Osteoblast (primary cell): ENCODE results near the gene COX6B2. TPM values are rescaled to one million over a fixed set of nuclear protein-coding genes. Genes with fewer than 3 reads are reported as not detected.

ENCODE experiments used
- DNase-seq: peaks from one replicate; pipeline ENCODE4 v3.0.0; 2011; ENCODE audit warnings: low spot score, mixed read lengths; ENCODE audit not compliant: insufficient read length; ENCODE audit errors: missing footprints
- H2AFZ ChIP-seq: 2 replicates; pipeline ENCODE4 v1.6.0; 2011; ENCODE audit warnings: mild to moderate bottlenecking, low read length
- H3K27ac ChIP-seq: 2 replicates; pipeline ENCODE4 v1.5.1; 2011; ENCODE audit warnings: mild to moderate bottlenecking, low read depth, low read length, moderate library complexity
- H3K27me3 ChIP-seq: 2 replicates; pipeline ENCODE4 v1.6.0; 2012; ENCODE audit warnings: mild to moderate bottlenecking, control low read depth, inconsistent platforms, low read length, moderate library complexity; ENCODE audit not compliant: insufficient read depth
- H3K36me3 ChIP-seq: 2 replicates; pipeline ENCODE4 v1.5.1; 2011; ENCODE audit warnings: mild to moderate bottlenecking, low read length, control low read depth, moderate library complexity; ENCODE audit not compliant: insufficient read depth
- H3K4me1 ChIP-seq: 2 replicates; pipeline ENCODE4 v1.5.1; 2011; ENCODE audit warnings: mild to moderate bottlenecking, low read length, control low read depth, moderate library complexity; ENCODE audit not compliant: insufficient read depth
- H3K4me2 ChIP-seq: 2 replicates; pipeline ENCODE4 v1.6.0; 2011; ENCODE audit warnings: mild to moderate bottlenecking, low read length; ENCODE audit not compliant: insufficient read depth
- H3K4me3 ChIP-seq: fragments of 200-600 bp; sonication (generic); 3 replicates; pipeline ENCODE4 v1.5.1; 2012; ENCODE audit warnings: mild to moderate bottlenecking, low read length, inconsistent platforms; ENCODE audit not compliant: insufficient read depth
- H3K79me2 ChIP-seq: 2 replicates; pipeline ENCODE4 v1.6.0; 2012; ENCODE audit warnings: mild to moderate bottlenecking, low read length, control low read depth, inconsistent platforms; ENCODE audit not compliant: insufficient read depth
- H3K9me3 ChIP-seq: 2 replicates; pipeline ENCODE4 v1.5.1; 2011; ENCODE audit warnings: low read depth, low read length, control low read depth
- H4K20me1 ChIP-seq: 2 replicates; pipeline ENCODE4 v1.6.0; 2012; ENCODE audit warnings: mild to moderate bottlenecking, low read length, control low read depth; ENCODE audit not compliant: insufficient read depth
- total RNA-seq: library from RNA; depleted of rRNA; stranded (reverse); fragments of >200 nt; gene quantifications from 2 replicates; pipeline ENCODE4 v1.2.3, GENCODE V29; 2012
- TF ChIP-seq, protein P1 (sequence below): IDR thresholded peaks from 2 replicates; pipeline ENCODE4 v1.5.1; 2011; ENCODE audit warnings: mild to moderate bottlenecking, low read depth, low read length, moderate library complexity; ENCODE audit errors: extremely low read depth

COX6B2 gene
- total RNA-seq, 1 donor: not detected

DNA sequence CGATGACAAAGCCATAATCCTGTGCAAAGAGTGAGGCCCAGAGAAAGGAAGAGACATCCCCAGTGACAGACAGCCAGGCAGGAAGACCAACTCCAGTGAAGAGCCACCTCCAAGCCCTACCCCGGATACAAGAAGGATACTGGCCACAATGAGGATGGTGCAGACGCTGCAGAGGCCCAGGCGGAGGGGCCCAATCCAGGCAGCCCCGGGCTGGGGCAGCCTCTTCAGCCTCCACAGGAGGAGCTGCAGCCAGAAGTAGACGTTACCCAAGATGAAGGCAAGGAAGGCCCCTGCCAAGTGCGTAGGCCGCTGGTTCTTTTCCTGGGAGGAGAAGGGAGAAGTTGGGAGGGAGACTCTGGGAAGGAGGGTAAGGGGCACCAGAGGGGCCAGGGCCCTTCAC lies 37.9 kb downstream of the COX6B2 start:
- Histone ChIP-seq H3K4me2 (no peak overlapping the region), H3K79me2 (no peaks in the 10 kb centered on the region), H3K4me3 (no peak overlapping the region), H3K9me3 (no peaks in the 10 kb centered on the region), H3K36me3 (no peaks in the 10 kb centered on the region), H3K4me1 (no peaks in the 10 kb centered on the region), H4K20me1 (no peaks in the 10 kb centered on the region), H3K27ac (no peak overlapping the region), H3K27me3 (no peaks in the 10 kb centered on the region), H2AFZ (no peak overlapping the region)
- DNase-seq: no peak
- TF ChIP-seq, protein P1, sequence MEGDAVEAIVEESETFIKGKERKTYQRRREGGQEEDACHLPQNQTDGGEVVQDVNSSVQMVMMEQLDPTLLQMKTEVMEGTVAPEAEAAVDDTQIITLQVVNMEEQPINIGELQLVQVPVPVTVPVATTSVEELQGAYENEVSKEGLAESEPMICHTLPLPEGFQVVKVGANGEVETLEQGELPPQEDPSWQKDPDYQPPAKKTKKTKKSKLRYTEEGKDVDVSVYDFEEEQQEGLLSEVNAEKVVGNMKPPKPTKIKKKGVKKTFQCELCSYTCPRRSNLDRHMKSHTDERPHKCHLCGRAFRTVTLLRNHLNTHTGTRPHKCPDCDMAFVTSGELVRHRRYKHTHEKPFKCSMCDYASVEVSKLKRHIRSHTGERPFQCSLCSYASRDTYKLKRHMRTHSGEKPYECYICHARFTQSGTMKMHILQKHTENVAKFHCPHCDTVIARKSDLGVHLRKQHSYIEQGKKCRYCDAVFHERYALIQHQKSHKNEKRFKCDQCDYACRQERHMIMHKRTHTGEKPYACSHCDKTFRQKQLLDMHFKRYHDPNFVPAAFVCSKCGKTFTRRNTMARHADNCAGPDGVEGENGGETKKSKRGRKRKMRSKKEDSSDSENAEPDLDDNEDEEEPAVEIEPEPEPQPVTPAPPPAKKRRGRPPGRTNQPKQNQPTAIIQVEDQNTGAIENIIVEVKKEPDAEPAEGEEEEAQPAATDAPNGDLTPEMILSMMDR: no peak

DNA sequence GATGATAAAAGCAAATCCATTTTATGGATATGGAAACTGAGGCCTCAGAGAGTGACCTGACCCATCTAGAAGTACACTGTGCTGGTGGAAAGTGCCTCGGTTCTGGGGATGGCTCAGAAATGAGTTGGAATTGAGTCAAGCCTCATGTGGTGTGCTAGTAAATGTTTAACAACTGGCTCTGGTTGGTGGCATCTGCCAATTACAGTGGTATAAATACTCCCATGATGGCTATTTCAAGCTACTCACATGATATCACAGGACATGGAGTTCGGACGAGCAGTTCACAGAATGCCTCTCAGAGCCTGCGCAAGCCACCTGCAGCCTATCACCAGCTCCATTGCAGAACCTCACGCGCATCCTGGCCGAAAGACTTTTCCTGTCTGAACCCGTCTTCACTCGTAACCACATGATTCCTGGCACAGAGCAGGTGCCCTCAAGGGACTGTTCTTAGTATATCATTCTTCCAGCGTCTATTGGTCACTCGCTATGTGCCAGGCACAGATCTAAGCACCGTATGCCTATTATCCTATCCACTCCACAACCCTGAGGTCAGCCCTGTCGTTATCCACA lies 38.5 kb downstream of the COX6B2 start:
- no peak overlapping the region for H3K4me3 ChIP-seq
- DNase-seq: peak; percentile 78
- no peaks in the 10 kb centered on the region for H3K36me3 ChIP-seq
- H3K4me2 ChIP-seq: no peak overlapping the region
- no peaks in the 10 kb centered on the region for H4K20me1 ChIP-seq
- H3K27ac ChIP-seq: no peak overlapping the region
- no peaks in the 10 kb centered on the region for H3K79me2 ChIP-seq
- H3K4me1 ChIP-seq: no peaks in the 10 kb centered on the region
- no peaks in the 10 kb centered on the region for H3K9me3 ChIP-seq
- TF ChIP-seq, protein P1: no peak
- H3K27me3 ChIP-seq: no peaks in the 10 kb centered on the region
- no peak overlapping the region for H2AFZ ChIP-seq

GRCh38 chr19:55314396-55314795 lies 40.1 kb downstream of the COX6B2 start:
- TF ChIP-seq, protein P1: no peak
- H2AFZ ChIP-seq: no peak overlapping the region
- H3K4me2 ChIP-seq: no peak overlapping the region
- H3K4me3 ChIP-seq: no peak overlapping the region
- no peaks in the 10 kb centered on the region for H3K36me3 ChIP-seq
- no peaks in the 10 kb centered on the region for H3K27me3 ChIP-seq
- H3K79me2 ChIP-seq: no peaks in the 10 kb centered on the region
- H3K4me1 ChIP-seq: no peaks in the 10 kb centered on the region
- H4K20me1 ChIP-seq: no peaks in the 10 kb centered on the region
- no peaks in the 10 kb centered on the region for H3K9me3 ChIP-seq
- DNase-seq: peak; percentile 72
- no peak overlapping the region for H3K27ac ChIP-seq

DNA sequence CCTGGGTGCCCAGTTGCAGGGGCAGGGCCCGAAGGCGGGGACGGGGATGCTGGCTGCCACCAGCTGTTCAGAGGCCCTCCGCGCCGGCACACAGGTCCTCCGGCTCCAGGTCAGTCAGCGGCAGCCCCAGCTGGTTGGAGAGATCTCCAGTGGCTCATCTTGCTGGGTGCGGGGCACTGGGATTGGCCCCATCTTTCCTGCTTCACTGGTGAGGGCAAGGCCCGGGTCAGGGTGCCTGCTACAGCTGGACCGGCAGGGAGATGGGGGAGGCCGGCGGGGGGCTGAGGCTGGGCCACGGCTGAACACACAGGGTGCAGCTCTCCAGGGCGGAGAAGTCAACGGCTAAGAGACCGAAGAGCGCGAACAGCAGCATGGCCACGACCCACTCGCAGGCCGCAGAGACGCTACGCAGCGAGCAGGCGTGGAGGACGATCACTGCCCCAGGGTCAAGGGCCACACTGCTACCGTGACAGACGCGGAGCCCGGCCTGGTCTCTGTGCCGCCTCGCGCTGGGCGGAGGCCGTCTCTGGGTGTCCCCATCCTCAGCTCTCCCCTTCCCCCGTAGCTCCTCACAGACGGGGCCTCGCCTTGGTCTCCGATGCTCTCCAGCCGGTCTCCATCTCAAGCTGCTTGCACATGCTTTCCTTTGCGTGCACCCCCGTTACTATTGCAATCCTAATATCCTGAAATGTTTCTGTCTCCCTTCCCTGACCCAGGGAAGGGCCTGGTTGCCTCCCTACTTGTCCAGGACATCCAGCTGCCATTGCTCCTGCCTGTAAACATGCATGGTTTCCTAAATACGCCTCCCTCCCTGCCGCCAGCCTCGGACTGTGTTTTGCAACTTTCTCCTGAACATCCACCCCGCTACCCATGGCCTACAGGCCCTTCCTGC lies 41.7 kb downstream of the COX6B2 start:
- Histone ChIP-seq H3K4me2 (no peak overlapping the region), H3K27me3 (no peaks in the 10 kb centered on the region), H2AFZ (no peak overlapping the region), H3K79me2 (no peaks in the 10 kb centered on the region), H3K36me3 (peaks cover 6% of the 10 kb centered on the region), H3K4me3 (no peak overlapping the region), H3K27ac (no peak overlapping the region), H4K20me1 (no peaks in the 10 kb centered on the region), H3K4me1 (no peaks in the 10 kb centered on the region), H3K9me3 (no peaks in the 10 kb centered on the region)
- DNase-seq: peak; percentile 66
- TF ChIP-seq, protein P1: no peak
